NCI-H2029 treated with DMSO at 0.1 percent for 48 hours (cell line): Measurements from ENCODE around the gene HACD2.

Experiments
- DNase-seq: peaks from one replicate; lab custom pipeline; 2025; lab: John Stamatoyannopoulos, UW

Gene HACD2

DNA sequence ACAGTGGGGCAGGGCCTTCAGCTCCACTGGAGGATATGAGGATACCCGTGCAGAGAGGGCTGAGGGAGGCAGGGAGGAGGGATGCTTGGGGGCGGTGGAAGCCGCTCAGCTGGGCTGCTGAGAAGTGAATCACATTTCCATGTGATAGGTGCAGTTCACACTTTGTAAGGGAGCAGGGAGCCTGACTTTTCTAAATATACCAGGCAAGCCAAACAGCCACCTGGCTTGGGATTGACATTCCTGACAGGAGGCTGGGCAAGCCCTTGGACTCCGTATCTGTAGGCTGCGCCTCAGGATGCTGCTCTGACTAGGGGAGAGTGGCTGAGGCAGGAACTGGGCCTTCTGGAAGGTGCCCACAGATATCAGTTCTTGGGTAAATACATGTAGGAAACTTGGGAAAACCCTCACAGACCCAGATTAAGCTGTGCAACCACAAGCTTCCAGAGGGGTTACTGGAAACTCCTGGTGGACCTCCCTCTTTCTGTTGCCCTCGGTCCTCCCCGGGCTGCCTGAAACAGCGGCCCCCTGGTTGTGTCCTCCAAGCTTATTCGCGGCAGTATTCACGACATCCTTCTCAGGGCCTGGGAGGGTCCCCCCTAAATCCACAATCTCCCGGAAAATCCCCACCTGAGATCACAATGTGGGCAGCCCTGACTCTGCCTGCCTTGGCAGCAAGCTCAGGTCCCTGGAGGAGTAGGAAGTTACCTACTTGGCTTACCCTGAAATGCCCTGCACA, 103.0 kb downstream of the HACD2 start:
- DNase-seq, result no peak

DNA sequence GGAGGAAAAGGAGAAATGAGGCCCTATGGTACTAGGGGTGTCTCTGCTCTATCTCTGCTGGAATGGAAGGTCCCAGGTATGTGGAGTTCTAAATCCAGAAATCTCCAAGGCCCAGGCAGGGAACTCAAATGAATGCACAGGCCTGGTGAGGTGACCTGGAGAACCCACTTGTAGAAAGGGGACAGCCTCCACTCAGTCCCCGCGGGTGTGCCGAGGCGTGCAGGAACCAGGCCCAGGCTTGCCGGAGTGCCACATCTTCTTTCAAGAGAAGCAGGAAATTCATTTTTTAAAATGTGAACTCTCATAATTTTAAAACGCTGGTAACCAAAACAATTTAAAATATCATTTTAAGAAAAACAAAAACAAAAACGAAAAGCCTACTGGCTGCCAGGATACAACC, 103.8 kb downstream of the HACD2 start:
- DNase-seq, result no peak

DNA sequence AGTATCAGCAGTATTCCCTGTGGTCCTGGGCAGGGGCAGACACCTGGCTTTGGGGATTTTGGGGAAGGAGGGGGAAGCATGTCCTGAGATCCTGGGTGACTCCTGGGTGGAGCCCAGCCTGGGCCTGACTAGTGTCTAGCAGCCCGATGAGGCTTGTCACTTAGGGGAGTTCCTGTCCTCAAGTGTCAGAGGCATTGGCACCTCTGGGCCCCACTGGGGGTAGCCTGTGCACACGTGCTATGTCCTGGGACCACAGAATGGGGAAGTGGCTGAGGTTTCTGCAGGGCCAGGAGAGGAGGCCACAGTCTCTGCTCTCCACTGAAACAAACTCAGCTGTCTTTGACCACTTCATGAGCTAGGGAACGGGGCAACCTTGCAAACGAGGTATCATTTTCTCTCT, 104.4 kb downstream of the HACD2 start:
- DNase-seq, result no peak

DNA sequence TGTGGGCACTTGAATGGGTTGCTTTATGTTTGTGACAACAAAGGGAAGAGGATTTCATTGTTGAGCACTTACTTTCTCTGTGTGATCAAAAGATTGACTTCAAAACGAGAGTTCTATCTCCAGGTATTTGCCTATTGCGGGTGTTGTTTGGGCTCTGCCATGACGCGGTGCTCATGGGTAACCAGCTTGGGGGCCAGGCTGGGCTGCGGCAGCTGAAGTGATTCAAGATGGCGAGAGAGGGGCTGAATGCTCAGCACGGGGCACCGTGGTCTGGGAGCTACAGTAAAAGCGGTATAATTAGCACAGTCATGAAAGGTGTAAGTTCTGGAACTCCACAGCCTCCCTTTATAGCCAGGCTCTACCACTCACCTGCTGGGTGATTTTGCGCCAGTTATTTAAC, 105.0 kb downstream of the HACD2 start:
- no peak for DNase-seq

DNA sequence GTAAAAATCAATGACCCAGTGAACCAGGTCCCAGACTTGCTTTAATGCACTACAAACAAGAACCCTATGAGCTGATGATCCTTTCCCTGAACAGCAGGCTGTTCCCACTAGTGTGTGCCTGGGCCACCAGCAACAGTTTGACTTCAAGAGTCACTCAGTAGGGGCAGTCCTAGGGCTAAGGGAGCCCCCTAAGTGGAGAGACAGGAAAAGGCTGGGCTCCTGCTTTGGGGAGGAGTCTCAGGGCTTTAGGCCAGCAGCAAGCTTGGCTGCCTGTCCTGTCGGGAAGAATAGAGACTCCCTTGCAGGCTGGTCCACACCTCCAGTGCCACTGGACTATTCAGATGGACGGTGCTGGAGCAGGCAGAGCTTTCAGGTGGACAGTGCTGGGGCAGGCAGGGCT, 106.5 kb downstream of the HACD2 start:
- DNase-seq, result no peak

DNA sequence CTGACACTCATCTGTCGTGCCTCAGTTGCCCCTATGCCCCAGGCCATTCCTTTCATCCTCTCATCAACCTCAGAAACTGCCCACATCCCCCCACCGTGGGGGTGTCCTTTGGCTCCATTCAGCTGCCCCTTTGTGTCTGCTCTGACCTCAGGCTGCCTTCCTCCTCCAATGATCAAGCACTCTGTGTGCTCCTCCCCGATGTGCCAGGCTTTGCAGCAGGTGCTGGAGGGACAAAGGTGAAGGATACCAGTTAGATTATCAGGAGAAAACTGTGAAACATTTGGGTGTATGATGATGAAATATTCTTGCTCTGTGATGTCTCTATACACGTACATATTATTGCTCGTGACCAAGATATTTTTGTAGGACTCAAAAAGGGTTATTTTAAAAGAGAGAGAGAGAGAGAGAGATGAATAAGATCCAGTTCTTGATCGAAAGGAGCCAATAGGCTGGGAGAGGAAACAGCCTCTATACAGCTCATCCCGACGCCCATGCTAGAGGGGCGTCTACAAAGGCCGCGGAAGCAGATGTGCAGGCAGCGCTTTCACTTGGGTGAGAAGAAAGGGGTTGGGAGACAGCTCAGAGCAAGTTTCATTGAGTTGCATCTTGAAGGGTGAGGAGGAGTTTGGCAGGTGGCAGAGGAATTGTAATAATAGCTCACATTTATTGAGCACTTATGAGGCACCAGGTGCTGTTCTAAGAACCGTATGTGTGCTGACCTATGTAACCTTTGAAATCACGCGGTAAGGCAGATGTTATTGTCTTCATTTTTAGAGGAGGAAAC, 107.7 kb downstream of the HACD2 start:
- no peak for DNase-seq

DNA sequence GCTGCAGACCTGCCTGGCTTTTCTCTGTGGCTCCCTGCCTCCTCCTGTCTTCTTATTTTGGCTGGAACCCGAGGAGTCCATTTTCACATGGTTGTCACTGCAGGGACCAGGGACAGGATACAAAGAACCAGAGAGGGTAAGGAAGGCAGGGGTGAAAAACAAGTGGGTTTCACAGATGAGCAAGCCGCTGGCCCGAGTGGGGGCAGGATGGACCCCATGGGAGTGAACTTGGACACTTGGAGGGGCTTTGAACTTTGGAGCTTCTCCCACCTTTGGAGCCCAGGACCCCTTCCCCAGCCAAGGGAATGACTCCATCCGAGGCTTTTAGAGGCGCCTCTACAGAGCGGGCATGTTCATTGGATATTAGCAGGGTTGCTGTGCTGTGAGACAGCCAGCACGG, 109.1 kb downstream of the HACD2 start:
- DNase-seq, result no peak

DNA sequence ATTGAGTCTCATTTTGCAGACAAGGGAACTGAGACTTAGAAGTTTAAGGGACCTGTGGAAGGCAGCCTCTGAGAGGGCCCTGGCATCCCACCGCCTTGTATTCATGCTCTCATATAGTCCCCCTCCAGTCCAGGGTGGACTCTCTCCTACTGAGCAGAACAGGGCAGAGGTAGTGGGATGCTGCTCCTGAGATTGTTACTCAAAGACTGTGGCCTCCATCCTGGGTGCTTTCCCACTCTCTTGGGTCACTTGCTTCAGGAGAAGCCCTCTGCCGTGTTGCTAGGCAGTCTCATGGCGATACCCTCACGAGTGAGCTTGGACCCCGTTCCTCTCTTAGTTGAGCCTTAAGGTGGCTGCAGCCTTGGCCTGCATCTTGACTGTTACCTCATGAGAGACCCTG, 113.7 kb downstream of the HACD2 start:
- DNase-seq, result no peak

DNA sequence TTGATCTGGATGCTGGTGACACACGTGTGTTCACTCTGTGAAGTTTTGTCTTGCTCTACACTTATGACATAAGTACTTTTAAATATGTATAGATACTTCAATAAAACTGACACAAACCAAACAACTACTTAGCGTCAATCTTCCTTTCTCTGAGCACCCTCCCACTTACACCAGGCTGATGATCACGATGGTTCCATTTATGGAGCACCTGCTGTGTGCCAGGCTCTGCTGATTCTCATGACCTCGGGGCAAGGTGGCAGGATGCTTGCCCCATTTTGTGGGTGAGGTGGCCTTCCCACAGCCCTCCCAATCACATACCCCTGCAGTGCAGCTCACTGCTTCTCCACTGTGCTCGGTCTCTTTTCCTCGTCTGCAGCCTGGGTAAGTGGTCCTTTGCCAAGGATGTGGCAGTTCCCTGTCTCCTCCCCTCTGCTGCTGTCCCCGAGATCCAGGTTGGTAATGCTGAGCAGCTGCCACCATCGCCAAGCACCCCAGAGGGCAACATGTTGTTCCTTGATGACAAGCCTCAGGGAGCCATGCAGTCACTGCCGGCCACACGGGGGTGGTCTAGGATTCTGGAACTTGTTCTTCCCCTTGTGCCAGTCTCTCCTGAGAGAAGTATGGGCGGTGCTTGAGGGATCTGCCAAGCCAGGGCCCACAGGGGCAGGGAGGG, 115.4 kb downstream of the HACD2 start:
- DNase-seq, result no peak

DNA sequence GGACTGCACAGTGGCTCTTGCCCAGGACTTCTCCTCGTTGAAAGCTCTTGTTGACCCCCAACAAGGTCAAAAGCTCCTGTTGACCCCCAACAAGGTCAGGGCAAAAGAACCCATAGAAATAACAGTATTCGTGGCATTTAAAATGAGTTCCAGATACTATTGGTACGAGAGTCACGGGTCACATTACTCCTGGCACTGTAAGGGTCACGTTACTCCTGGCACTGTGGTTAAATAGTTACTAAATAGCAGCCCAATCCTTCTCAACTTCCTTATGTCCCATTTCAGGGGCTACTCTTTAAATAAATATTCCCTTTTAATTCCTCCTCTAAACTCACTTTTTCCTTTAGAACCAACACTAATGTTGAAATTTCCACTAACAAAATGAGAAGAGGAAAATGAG, 117.8 kb downstream of the HACD2 start:
- no peak for DNase-seq

DNA sequence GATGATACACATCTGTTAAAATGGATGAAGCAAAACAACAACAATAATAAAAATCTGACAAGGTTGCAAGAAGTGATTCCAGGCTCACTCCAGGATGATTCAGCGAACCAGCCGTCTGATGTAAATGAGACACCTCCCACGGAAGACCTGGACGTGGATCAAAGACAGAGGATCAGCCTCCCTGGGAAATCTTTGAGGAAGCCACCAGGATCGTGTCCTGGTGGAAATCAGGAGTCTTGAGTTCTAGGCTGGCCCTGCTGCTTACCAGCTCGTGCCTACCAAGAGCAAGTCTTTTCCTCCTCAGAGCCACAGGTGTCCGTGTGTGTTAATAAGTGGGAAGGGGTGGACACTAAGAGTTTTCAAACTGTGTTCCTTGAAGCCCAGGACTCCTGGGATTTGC, 120.6 kb downstream of the HACD2 start:
- DNase-seq, result no peak

DNA sequence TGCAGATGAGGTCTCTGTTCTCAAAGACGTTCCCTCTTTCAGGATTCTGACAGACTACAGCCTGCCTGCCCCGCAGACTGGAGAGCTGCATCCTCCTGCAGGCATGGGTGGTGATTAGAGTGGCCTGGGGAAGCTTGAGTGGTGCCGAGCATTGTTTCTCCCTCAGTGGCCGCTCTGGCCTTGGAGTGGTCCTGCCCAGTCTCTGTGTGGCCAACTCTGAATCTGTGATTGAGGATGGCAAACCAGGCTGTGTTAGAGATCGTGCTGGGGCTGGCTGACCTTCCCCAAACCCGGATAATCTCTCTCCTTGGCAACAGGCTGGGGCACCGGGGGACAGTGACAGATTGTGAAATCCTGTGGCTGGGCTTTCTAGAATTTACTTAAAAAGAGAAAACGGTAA, 125.0 kb downstream of the HACD2 start:
- DNase-seq, result no peak

DNA sequence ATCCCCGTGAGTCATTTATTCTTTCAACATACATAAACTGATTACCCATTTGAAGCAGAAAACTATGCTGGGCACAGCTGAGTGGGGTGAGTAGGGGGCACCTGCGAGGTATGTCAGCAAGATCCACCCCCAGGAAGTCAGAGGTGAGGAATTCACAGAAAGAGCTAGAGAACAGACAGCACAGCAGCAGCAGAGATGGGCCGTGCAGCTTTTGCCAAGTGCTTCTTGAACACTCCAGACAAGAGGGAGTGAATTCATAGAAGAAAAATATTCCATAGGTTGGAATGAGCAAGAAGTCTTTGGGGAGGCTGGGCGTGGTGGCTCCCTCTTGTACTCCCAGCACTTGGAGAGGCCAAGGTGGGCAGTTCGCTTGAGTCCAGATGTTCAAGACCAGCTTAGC, 126.6 kb downstream of the HACD2 start:
- no peak for DNase-seq

DNA sequence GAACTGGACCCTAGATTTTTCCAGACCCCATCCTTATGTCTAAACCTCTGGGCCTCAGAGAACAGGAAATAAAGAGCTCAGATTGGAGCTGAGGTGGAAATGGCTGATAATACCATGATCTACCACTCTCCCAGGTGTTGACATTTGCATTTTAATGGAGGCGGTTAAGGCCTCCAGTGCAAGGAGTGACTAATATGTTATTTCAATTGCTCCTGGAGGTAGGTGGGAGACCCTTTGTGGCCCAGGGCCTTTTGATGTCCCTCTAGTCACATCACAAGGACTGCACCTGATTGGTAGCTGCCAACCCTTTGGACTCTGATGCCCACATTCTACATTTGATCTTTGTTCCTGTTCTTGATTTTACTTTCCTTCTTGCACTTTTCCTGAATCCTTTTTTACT, 127.0 kb downstream of the HACD2 start:
- no peak for DNase-seq

DNA sequence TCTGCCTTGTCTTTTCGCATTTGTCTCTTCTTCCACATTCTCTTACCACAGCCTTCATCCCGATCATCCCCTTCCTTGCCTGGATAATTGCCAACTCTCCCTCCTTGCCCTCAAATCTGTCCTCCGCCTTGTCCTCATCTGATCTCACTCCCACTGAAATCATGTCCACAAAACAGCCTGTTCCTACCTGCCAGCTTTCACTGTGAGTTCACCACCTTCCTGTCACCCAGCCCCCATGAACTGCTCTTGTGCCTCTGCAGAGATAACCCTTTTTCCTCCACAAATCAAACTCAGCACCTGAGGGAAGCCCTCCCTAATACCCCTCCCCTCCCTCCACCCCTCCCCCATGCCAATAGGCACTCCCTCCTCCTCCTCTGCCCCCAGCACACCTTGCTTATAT, 131.2 kb downstream of the HACD2 start:
- DNase-seq, result no peak

DNA sequence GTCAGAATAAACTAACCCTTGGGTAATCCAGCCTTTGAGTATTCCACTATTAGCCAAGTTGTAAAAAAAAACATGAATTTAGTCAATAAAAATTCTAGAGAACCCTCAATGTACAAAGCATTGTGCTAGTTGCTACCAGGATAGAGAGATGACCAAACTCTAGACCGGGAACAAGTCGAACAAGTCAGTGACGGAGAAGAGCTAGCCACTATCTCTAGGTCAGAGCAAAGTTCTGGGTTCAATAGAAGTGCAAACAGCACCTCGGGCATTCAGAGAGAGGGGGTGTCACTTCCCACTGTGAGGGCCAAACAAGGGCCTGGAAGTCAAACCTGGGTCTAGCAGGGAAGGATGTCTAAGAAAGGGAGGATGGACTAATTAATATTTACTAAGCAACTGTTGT, 133.7 kb downstream of the HACD2 start:
- no peak for DNase-seq

DNA sequence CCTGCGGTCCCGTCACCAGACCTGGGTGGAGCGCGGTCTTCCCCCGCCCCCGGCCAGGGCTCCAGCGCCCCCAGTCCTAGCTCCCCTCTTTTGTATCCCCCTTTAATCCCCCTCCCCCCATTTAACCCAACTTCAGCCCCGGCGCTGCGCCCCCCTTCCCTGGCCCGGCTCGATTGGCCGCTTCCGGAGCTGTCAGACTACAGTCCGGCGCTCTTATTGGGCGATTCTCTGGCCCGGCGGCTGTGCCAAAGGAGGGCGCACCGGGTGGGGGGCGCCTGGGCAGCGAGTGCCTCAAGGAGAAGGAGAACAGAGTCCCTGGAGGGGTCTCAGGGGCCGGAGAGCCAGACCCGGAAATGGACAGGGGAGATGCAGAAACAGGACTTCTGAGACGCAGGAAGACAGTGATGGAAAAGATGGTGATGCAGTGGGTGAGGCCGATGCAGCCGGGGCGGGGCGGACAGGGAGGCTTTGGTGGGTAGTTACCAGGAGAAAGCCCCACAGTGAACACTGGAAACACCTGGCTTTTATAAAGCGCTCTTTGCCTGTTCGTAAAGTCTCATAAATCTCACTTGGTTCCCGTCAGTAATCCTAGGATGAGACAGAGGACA, 134.8 kb downstream of the HACD2 start:
- DNase-seq, result no peak

DNA sequence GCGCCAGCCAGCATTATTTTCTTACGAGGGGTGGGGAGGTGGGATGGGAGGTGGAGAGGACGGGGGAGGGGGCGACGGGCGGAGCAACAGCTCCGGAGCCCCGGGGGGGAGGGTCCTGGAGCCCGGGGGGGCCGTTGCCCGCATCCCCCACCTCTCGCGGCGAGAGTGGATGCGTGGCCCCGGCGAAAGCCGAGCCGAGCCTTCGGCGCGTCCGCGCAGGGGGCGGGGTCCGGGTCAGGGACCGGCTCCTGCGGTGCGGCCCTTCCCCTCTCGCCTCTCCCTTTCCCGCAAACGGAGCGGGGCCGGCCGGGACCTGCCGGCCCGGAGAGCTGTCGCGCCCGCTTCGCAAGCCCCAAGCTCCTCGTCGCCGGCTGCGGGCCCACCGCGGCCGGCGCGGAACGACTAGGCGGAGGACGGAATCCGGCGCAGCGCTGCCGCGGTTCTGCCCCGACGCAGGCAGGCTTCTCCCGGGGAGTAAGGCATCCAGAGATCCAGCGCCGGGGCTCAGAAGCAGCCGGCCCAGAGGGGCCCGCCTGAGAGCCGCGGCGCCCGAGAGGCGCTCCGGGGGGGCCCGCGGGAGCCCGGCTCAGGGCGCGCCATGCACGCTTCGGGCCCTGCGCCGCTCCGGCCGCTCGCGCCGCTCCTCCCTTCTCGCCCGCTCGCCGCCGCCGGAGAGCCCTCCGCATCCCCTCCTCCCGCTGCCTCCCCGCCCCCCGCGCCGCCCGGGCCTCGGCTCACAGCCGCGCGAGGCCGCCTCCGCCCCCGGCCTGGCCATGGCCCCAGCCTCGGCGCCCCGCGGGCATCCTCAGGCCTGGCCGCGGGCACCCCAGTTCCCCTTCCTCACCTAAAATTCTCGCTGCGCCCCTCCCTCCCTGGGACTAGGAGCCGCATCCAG, 135.5 kb downstream of the HACD2 start:
- DNase-seq, result no peak

DNA sequence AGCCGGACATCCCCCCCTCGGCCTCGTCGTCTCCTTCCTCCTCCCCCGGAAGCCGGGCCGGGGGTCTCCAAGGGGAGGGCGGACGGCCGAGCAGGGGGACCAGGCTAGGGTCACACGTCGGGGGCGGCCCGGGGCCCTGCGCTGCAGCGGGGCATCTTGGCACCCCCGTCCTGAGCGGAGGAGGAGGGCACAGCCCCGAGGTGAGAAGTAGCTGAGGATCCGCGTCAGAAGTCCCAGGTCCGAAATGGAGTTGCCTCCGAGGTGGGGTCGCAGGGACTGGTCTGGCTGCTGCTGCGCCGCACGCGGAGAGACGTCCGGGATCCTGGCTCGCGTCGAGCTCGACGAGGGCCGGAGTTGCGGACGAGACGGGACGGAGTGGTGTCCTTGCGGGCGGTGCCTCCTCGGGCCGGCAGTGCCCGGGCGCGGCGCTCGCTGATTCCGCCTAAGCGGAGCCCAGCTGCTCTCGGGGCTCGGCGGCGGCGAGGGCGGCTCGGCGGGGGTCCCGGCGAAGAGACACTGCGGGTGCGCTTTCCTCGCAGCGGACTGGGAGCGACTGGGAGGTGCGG, 136.2 kb downstream of the HACD2 start, which contains the start of gene ADCY5:
Gene ADCY5, minus strand, starts transcription at position 555 of the 566 bp plus-strand sequence. Its CDS starts 545 bp downstream, at position 10.
- DNase-seq, result no peak

DNA sequence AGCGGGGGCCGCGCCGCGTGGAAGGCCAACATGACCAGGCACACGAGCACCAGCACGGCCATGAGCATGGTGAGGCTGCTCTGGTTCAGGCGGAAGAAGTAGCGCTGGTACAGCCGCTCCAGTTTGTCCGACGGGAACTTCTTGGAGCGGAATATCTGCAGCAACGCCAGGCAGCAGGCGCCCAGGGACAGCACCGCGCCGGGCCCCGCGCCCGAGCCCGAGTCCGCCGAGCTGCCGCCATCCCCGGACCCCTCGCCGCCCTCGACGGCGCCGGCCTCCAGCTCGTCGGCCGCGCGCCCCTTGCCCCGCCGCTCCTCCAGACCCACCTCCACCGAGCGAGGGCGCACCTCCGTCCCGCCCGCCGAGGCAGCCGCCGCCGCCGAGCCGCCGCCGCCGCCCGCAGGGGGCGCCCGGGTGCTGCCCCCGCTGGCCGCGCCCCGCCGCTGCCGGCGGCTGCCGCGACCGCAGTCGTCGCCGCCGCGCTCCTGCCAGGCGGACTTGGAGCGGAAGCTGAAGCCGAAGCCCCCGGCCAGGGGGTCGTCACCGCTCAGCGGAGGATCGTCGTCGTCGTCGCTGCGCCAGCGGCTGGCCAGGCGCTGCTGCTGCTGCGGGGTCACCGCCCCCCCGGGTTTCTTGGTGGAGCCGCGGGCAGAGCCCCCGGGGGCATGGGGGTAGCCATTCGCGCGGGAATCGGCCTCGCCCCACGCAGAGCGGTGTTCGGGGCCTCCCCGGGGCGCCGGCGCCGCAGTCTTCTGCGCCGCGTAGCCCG, 136.9 kb downstream of the HACD2 start:
- DNase-seq, result no peak

DNA sequence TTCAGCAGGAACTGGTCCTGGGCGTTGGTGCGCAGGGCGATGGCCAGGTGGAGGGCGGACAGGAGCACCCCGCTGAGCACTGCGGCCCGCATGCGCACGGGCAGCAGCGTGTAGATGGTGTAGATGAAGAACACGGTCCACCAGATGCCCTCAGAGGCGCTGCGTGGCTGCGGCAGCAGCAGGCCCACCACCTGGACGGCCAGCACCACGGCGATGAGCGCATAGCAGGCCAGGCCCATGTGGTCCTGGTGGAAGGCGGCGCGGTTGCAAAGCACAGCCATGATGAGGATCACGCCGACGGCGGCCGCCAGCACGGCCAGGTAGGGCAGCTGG, 137.5 kb downstream of the HACD2 start:
- no peak for DNase-seq
